Measurements from ENCODE around the gene DRG1. TPM values are rescaled to one million over a fixed set of nuclear protein-coding genes. Genes with fewer than 3 reads are reported as not detected.

DRG1 gene
- total RNA-seq, 1 donor from 2014 or later, result 42.0 TPM

- Histone ChIP-seq H3K9me3 (no peaks in the 10 kb centered on the region), H3K36me3 (peaks cover 0 to 65% of the 10 kb centered on the region in 2 donors), H3K27ac (no peak overlapping the region), H3K27me3 (no peaks in the 10 kb centered on the region), H3K4me1 (no peaks in the 10 kb centered on the region), H3K4me3 (no peak overlapping the region)
- DNase-seq (ENCODE audit: extremely low spot score in 2 of 2), result no peak
- TF ChIP-seq POLR2AphosphoS5 (IDR thresholded peaks at IDR 0.05; ENCODE audit: insufficient read depth in 1 of 2, low read depth in 1 of 2) (no peak), POLR2A (IDR thresholded peaks at IDR 0.05) (no peak), CTCF (IDR thresholded peaks at IDR 0.05) (no peak)
- intact Hi-C loops (cut with DNase I), result no loop called here
Measured at GRCh38 chr22:31461699-31462098, 62.3 kb downstream of the DRG1 start.

- intact Hi-C loops (cut with DNase I), result no loop called here
- Histone ChIP-seq H3K27me3 (no peaks in the 10 kb centered on the region), H3K4me1 (no peaks in the 10 kb centered on the region), H3K27ac (no peak overlapping the region), H3K4me3 (no peak overlapping the region), H3K36me3 (peaks cover 0 to 48% of the 10 kb centered on the region in 2 donors), H3K9me3 (no peaks in the 10 kb centered on the region)
- DNase-seq (ENCODE audit: extremely low spot score in 2 of 2), result no peak
- TF ChIP-seq CTCF (IDR thresholded peaks at IDR 0.05) (no peak), POLR2AphosphoS5 (IDR thresholded peaks at IDR 0.05; ENCODE audit: insufficient read depth in 1 of 2, low read depth in 1 of 2) (no peak)
Measured at GRCh38 chr22:31465307-31465706, 65.9 kb downstream of the DRG1 start.

- H3K4me1 ChIP-seq, result no peaks in the 10 kb centered on the region
- no peaks in the 10 kb centered on the region for H3K27me3 ChIP-seq
- TF ChIP-seq POLR2A (IDR thresholded peaks at IDR 0.05) (no peak), POLR2AphosphoS5 (IDR thresholded peaks at IDR 0.05; ENCODE audit: insufficient read depth in 1 of 2, low read depth in 1 of 2) (no peak), CTCF (IDR thresholded peaks at IDR 0.05) (no peak)
- H3K27ac ChIP-seq, result no peak overlapping the region
- peaks cover 0 to 9% of the 10 kb centered on the region in 2 donors for H3K36me3 ChIP-seq
- H3K4me3 ChIP-seq, result no peak overlapping the region
- H3K9me3 ChIP-seq, result no peaks in the 10 kb centered on the region
- DNase-seq (ENCODE audit: extremely low spot score in 2 of 2), result no peak
- intact Hi-C loops (cut with DNase I), result no loop called here
Measured at GRCh38 chr22:31474743-31475142, 75.3 kb downstream of the DRG1 start.

- intact Hi-C loops (cut with DNase I), result no loop called here
- H3K4me3 ChIP-seq, result no peak overlapping the region
- no peaks in the 10 kb centered on the region for H3K4me1 ChIP-seq
- no peak overlapping the region for H3K27ac ChIP-seq
- H3K36me3 ChIP-seq, result peaks cover 0 to 14% of the 10 kb centered on the region in 2 donors
- no peaks in the 10 kb centered on the region for H3K9me3 ChIP-seq
- no peak for DNase-seq (ENCODE audit: extremely low spot score in 2 of 2)
- TF ChIP-seq CTCF (IDR thresholded peaks at IDR 0.05) (no peak), POLR2A (IDR thresholded peaks at IDR 0.05) (no peak), POLR2AphosphoS5 (IDR thresholded peaks at IDR 0.05; ENCODE audit: insufficient read depth in 1 of 2, low read depth in 1 of 2) (no peak)
- no peaks in the 10 kb centered on the region for H3K27me3 ChIP-seq
Measured at GRCh38 chr22:31475800-31476199, 76.4 kb downstream of the DRG1 start.

GRCh38 chr22:31477329-31477728, 77.9 kb downstream of the DRG1 start:
- H3K36me3 ChIP-seq, result peaks cover 0 to 29% of the 10 kb centered on the region in 2 donors
- intact Hi-C loops (cut with DNase I), result no loop called here
- H3K27ac ChIP-seq, result no peak overlapping the region

More at GRCh38 chr22:31477329-31477728, 77.9 kb downstream of the DRG1 start:
- TF ChIP-seq POLR2AphosphoS5 (IDR thresholded peaks at IDR 0.05; ENCODE audit: insufficient read depth in 1 of 2, low read depth in 1 of 2), result no peak
- no peak for TF ChIP-seq POLR2A (IDR thresholded peaks at IDR 0.05)
- TF ChIP-seq CTCF (IDR thresholded peaks at IDR 0.05), result no peak
- Histone ChIP-seq H3K4me1 (no peaks in the 10 kb centered on the region), H3K27me3 (no peaks in the 10 kb centered on the region), H3K9me3 (no peaks in the 10 kb centered on the region), H3K4me3 (no peak overlapping the region)
- no peak for DNase-seq (ENCODE audit: extremely low spot score in 2 of 2)
